HCT116 (cell line): ENCODE measurements around the gene ZNF286A.
"Not testable (repeated sequence)": the region's sequence is repeated elsewhere in the genome, so short reads cannot be mapped to it uniquely, and the experiment has no call there.

Experiments
- EGR1 ChIP-seq: IDR thresholded peaks from 2 replicates; pipeline ENCODE4 v1.6.1; 2012; ENCODE audit warnings: low read depth
- EZH2 ChIP-seq: fragments of 200-600 bp; sonication (generic); IDR thresholded peaks from 2 replicates; pipeline ENCODE4 v1.6.1; 2017; ENCODE audit warnings: antibody characterized with exemption, mixed run types
- FOSL1 ChIP-seq: IDR thresholded peaks from 2 replicates; pipeline ENCODE4 v1.6.1; 2012; ENCODE audit warnings: low read depth
- POLR2A ChIP-seq: IDR thresholded peaks from 2 replicates; pipeline ENCODE4 v1.7.0; 2011; ENCODE audit warnings: borderline replicate concordance; ENCODE audit not compliant: insufficient read depth, insufficient read length; ENCODE audit errors: extremely low read depth
- POLR2AphosphoS5 ChIP-seq: IDR thresholded peaks from 2 replicates; pipeline ENCODE4 v1.6.1; 2011; ENCODE audit warnings: mild to moderate bottlenecking, low read depth, low read length, moderate library complexity
- TCF7L2 ChIP-seq: IDR thresholded peaks from 2 replicates; pipeline ENCODE4 v1.7.0; 2011; ENCODE audit warnings: borderline replicate concordance, inconsistent platforms; ENCODE audit not compliant: insufficient read depth, insufficient read length; ENCODE audit errors: extremely low read depth
- YY1 ChIP-seq: IDR thresholded peaks from 2 replicates; pipeline ENCODE4 v1.6.1; 2011; ENCODE audit warnings: low read length, low read depth, moderate library complexity, mild to moderate bottlenecking; ENCODE audit not compliant: insufficient replicate concordance; ENCODE audit errors: extremely low read depth
- ZFX ChIP-seq: fragments of 450-650 bp; IDR thresholded peaks from 2 replicates; pipeline ENCODE4 v1.6.1; 2017
- TF ChIP-seq, protein P1 (sequence below), 3 experiments: fragments of 200-600 bp in 1 of 3; sonication (generic) in 1 of 3; IDR thresholded peaks in 2 of 3; conservative IDR thresholded peaks in 1 of 3; 2 replicates each; pipeline ENCODE4 v1.5.1; 2012 to 2017; ENCODE audit warnings: low read depth in 2 of 3, low read length in 2 of 3, antibody characterized with exemption in 1 of 3, borderline replicate concordance in 1 of 3, control low read depth in 1 of 3, mild to moderate bottlenecking in 1 of 3, mixed read lengths in 1 of 3, mixed run types in 1 of 3, moderate library complexity in 1 of 3; ENCODE audit not compliant: insufficient read depth in 1 of 3
- TF ChIP-seq, protein P2 (sequence below): IDR thresholded peaks from 2 replicates; pipeline ENCODE4 v1.6.1; 2012

DNA sequence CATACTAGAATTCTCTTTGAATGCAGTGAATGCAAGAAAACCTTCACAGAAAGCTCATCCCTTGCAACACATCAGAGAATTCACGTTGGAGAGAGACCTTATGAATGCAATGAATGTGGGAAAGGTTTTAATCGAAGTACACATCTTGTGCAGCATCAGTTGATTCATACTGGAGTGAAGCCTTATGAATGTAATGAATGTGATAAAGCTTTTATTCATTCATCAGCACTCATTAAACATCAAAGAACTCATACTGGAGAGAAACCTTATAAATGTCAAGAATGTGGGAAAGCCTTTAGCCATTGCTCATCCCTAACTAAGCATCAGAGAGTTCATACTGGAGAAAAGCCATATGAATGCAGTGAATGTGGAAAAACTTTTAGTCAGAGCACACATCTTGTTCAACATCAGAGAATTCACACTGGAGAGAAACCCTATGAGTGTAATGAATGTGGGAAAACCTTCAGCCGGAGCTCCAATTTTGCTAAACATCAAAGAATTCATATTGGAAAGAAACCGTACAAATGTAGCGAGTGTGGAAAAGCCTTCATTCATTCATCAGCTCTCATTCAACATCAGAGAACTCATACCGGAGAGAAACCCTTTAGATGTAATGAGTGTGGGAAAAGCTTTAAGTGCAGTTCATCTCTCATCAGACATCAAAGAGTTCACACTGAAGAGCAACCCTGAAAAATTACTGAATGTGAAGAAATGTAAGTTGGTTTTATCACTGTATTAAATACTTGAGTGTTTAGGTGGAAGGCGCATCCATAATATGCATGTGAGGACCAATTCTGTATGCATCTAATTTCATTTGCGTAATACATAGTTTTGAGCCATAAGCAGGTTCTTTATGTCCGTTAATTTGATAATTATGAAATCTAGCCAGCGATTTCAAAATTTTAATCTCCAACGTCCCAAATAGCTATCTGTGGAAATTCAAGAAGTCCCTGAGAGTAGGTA lies 17.3 kb downstream of the ZNF286A start:
- not testable (repeated sequence) for TF ChIP-seq EZH2, POLR2AphosphoS5, TCF7L2, FOSL1, POLR2A, EGR1, YY1, ZFX
- TF ChIP-seq, protein P1, sequence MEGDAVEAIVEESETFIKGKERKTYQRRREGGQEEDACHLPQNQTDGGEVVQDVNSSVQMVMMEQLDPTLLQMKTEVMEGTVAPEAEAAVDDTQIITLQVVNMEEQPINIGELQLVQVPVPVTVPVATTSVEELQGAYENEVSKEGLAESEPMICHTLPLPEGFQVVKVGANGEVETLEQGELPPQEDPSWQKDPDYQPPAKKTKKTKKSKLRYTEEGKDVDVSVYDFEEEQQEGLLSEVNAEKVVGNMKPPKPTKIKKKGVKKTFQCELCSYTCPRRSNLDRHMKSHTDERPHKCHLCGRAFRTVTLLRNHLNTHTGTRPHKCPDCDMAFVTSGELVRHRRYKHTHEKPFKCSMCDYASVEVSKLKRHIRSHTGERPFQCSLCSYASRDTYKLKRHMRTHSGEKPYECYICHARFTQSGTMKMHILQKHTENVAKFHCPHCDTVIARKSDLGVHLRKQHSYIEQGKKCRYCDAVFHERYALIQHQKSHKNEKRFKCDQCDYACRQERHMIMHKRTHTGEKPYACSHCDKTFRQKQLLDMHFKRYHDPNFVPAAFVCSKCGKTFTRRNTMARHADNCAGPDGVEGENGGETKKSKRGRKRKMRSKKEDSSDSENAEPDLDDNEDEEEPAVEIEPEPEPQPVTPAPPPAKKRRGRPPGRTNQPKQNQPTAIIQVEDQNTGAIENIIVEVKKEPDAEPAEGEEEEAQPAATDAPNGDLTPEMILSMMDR (IDR thresholded peaks at IDR 0.05 in 2 of 3, conservative IDR thresholded peaks at IDR 0.05 in 1 of 3; ENCODE audit: borderline replicate concordance in 1 of 3, insufficient read depth in 1 of 3, low read depth in 2 of 3, low read length in 2 of 3): not testable (repeated sequence)
- TF ChIP-seq, protein P2, sequence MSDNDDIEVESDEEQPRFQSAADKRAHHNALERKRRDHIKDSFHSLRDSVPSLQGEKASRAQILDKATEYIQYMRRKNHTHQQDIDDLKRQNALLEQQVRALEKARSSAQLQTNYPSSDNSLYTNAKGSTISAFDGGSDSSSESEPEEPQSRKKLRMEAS: not testable (repeated sequence)
